Activated CD8-positive, alpha-beta memory T cell treated with anti-CD3 and anti-CD28 coated beads for 36 hours (primary cell): ENCODE data around the gene C1QTNF8. TPM values are rescaled to one million over a fixed set of nuclear protein-coding genes. Genes with fewer than 3 reads are reported as not detected.

Experiments
- CTCF ChIA-PET: fragments of 350-600 bp; sonication (Branson Sonifier 250); formaldehyde crosslinking; loops from one replicate; lab custom pipeline; 2021; ENCODE audit warnings: antibody characterized with exemption; lab: Charles Lee
- POLR2A ChIA-PET: fragments of 350-600 bp; sonication (Branson Sonifier 250); formaldehyde crosslinking; loops from one replicate; lab custom pipeline; 2021; ENCODE audit warnings: antibody characterized with exemption; lab: Charles Lee
- total RNA-seq, 2 experiments: library from RNA; stranded (reverse); gene quantifications; one replicate each; pipeline ENCODE4 v1.2.3, GENCODE V29; 2021

C1QTNF8 gene
- total RNA-seq, 2 experiments from 2014 or later: not detected

DNA sequence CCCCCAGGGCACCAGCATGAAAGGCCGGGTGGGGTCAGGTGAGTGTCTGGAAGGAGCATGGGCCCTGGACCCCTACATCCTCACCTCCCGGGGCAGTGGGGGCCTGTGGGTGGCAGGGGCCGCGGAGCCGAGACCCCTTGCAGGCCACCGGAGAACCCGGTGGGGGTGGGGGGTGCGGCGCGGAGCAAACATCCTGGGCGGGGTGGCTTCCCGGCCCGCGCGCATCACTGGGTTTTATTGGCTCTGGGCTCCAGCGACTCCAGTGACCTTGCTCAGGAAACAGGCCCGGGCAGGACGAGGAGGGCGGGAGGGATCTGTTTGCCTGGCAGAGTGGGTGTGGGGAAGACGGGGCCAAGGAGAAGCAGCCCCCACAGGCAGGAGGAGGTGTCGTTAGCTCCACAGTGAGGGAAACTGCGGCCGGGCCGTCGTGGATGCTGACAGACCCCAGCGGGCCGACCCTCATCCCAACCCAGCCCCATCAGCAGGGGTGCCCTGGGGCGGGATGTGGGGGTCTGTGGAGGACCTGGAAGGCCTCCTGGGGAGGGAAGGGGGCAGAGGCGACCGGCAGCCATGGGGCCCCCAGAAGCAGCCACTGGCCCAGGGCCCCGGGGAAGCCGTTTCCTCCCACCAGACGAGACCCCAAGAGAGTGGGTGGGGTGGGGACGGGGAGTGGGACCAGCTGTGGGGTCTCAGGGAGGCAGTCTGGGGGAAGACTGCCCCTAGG lies 12.9 kb downstream of the C1QTNF8 start:
- POLR2A ChIA-PET: no interaction called here
- CTCF ChIA-PET: no interaction called here

DNA sequence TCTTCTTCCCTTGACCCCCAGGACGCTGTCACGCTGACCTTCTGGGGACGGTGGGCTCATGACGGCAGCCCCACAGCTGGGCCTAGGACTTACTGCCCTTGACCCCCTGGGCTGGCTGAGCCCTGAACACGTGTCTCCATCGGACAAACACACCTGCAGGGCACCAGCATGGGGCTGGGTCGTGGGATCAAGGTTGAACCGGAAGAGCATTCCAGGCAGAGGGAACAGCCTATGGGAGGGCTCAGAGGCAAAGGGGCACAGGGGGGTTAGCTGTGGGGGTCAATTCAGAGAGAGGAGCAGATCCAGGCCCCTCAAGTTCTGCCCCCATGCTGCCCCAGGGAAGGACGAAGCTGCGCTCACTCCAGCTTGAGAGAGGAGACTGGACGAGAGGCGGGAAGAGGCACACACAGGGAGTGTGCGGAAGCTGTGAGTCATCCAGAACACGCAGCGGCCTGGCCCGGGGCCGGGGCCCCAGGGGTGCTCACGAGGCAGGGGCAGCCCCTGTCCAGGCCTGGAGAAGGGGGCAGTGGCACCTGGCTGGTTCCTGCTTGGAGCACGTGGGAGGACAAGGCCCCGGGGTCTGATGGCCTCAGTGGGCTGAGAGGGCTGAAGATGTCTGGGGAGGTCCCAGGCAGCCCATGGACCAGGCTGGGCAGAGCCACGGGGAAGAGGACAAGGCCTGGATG lies 13.6 kb downstream of the C1QTNF8 start:
- POLR2A ChIA-PET: no interaction called here
- CTCF ChIA-PET: no interaction called here

DNA sequence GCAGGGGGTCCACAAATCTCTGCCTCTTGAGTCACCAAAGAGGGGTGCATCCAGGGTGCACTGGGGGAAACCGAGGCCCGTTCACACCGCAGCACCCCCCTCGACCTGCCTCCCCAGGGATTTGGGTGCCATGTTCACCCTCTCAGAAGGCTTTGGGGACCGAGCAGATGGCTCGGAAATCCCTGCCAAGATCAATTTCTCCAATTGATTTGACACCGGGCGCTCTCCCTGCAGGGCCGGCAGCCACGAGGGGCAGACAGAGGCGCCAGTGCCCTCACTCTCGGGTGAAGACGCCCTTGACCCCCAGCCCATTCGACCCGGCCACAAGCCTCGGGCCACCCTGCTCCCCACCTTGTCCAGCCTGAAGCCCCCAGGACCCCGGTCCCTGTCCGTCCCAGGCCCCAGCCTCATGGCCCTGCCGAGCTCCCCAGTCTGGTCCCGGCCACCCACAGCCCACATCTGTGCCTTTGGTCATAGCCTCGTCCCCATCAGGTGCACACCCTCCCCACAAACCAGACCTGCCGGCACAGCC lies 14.2 kb downstream of the C1QTNF8 start:
- CTCF ChIA-PET: no interaction called here
- POLR2A ChIA-PET: no interaction called here

DNA sequence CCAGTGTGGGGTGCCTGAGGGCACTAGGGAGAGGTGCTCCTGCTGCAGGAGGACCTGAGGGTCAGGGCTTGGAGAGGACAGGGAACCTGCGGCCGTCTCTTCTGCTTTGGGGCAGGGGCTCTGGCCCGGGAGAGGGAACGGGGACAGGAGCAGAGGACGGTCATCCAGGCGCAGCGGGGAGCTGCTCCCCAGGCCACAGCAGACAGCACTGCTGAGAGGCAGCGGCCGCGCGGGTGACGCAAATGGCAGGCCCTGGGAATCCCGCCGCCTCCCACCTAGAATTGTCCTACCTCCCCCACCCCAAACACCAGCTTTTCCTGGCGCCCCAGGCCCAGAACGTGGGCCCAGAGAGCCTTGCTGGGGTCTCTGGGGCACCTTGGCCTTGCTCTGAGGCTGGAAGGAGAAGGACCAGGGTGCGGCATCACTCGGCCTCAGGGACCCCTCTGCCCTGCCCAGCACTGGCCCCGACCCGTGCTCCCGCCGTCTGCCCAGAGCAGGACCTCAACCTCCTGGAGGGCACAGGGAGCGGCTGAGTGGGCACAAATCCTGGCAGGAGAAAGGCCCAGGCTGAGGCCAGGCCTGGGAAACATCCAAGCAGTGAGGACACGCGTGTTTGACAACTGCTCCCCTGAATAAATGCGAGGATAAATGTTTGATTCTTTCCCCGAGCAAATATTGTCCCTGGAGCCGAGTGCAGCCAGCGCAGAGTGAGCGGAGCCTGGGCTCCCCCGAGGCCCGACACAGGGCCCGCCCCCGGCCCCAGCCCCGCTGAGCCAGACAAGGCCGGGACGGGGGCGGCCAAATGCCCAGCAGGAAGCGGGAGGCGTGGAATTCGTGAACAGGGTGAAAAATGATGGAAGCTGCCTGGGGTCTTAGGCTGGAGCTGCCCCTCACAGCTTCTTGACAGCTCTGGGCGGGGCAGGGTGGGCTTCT lies 15.0 kb downstream of the C1QTNF8 start:
- POLR2A ChIA-PET: no interaction called here
- CTCF ChIA-PET: no interaction called here

DNA sequence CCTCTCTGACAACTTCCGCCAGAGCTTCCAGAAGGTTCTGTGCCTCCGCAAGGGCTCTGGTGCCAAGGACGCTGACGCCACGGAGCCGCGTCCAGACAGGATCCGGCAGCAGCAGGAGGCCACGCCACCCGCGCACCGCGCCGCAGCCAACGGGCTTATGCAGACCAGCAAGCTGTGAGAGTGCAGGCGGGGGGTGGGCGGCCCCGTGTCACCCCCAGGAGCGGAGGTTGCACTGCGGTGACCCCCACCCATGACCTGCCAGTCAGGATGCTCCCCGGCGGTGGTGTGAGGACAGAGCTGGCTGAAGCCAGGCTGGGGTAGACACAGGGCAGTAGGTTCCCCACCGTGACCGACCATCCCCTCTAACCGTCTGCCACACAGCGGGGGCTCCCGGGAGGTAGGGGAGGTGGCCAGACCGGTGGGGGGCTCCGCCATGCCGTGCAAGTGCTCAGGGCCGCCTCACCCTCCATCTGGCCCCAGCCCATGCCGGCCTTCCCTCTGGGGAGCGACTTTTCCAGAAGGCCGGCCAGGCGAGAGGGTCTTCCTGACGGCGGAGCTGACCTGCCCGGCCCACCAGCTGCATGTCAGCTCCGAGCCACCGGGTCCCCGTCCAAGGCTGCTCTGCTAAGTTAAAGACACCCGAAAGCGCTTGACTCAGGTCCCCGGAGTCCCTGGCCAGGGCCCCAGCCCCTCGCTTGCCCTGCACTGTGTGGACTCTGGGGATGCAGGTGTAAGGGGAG lies 16.1 kb downstream of the C1QTNF8 start:
- CTCF ChIA-PET: no interaction called here

DNA sequence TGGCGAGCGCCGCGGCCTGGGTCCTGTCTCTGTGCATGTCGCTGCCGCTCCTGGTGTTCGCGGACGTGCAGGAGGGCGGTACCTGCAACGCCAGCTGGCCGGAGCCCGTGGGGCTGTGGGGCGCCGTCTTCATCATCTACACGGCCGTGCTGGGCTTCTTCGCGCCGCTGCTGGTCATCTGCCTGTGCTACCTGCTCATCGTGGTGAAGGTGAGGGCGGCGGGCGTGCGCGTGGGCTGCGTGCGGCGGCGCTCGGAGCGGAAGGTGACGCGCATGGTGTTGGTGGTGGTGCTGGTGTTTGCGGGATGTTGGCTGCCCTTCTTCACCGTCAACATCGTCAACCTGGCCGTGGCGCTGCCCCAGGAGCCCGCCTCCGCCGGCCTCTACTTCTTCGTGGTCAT lies 16.7 kb downstream of the C1QTNF8 start:
- ChIA-PET CTCF (no interaction called here), POLR2A (no interaction called here)

More for the DNA sequence above, 16.1 kb downstream of the C1QTNF8 start:
- POLR2A ChIA-PET: no interaction called here

DNA sequence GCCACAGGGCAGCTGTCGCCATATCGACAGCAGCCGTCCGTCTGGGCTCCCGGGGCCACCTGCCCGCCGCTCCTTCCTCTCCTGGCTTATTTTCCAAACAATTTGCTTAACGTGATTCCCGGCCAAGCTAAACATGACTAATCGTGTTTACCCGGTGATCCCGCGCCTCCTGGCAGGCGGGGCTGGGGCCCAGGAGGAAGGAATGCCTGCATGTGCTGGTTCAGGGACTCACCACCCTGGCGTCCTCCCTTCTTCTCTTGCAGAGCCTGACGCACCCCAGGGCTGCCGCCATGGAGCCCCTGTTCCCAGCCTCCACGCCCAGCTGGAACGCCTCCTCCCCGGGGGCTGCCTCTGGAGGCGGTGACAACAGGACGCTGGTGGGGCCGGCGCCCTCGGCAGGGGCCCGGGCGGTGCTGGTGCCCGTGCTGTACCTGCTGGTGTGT lies 17.4 kb downstream of the C1QTNF8 start:
- CTCF ChIA-PET: no interaction called here
- POLR2A ChIA-PET: no interaction called here

DNA sequence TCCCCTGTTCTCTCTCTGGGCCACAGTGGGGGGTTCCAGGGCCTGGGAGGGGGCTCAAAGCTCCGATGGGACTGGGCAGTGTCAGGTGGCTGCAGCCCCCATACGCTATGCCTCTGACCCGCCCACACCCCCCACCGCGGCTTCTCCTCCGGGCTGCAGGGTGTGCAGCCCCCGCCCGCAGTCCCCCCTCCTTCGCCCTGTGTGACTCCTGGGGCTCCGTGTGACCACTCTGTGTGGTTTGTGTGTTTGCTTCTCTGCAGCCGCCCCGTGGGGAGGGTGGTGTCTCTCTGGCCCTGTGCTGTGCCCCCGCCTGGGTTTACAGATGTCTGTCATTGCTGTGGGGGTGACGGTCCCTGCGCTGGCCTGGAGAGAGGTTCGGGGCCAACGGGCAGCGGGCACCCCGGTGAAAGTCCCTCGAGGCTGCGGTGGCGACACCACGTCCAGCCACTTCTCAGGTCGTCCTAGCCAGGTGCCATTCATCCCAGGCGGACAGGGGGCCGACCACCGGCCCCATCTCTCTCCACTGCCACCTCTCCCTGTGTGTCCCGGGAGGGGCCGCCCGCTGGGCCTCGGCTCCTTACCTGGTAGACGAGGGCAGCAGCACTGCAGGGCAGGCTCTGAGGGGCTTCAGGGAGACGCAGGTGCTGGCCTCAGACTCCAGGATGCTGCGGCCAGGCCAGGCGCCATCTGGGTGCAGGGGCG lies 18.0 kb downstream of the C1QTNF8 start:
- CTCF ChIA-PET: no interaction called here
- POLR2A ChIA-PET: no interaction called here

DNA sequence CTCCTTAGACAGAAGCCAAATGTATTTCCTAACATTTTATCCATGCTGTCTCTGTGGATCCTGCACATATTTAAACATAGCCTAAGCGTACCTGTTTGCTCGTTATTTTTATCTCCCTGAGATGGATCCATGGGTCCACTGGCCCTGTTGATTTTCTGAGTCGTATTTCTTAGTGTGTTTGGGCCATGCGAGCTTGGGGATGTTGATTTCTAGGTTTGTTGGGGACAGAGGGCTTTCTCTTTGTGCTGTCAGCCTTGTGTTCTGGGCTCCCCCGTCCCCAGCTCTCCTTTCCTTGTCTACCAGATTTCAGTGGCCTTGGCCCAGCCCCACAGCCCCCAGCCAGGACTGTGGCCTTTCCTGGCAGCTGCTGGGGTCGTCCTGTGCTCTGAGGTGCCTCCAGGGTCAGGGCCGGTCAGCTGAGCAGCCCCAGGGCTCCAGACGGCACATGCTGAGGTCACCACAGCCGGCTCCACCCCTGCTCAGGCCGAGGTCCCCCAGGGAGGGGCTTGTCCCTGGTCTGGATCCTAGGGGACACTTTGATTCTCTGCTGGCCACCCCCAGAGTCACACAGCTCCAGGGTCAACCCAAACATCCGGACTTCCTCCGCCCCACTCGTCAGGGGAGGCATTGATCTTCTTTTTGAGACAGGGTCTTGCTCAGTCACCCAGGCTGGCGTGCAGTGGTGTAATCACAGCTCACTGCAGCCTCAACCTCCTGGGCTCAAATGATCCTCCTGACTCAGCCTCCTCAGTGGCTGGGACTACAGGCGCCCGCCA lies 19.1 kb downstream of the C1QTNF8 start:
- CTCF ChIA-PET: no interaction called here
- POLR2A ChIA-PET: no interaction called here

DNA sequence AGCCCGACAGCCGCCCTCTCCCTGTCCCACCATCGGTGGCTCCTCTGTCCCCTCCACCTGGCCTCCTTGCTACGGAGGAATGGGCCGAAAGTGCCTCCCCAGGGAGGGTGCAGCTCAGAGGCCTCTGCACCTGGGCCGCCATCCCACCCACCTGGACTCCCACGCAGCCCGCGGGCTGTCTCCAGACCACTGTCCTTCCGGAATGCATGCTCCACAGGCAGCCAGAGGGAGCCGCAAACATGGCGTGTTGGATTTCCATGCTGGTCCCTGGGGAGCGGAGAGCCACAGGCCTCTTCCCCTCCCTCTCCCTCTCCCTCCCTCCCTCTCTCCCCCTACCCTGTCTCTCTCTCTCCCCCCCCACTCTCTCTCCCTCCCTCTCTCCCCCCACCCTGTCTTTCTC lies 20.5 kb downstream of the C1QTNF8 start:
- ChIA-PET CTCF (no interaction called here), POLR2A (no interaction called here)

DNA sequence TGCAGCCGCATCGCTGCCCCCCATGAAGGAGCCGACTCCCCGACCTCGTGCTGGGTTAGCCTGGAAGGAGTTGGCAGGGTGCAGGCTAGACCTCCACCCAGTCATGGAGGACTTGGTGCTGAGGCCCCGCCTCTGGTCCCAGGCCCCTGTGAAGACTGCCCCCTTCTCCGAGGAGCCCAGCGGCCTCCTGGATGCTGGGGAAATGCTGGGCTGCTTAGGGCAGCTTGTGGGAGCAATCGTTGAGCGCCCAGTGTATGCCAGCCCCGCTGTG lies 21.7 kb downstream of the C1QTNF8 start:
- ChIA-PET POLR2A (no interaction called here), CTCF (no interaction called here)

DNA sequence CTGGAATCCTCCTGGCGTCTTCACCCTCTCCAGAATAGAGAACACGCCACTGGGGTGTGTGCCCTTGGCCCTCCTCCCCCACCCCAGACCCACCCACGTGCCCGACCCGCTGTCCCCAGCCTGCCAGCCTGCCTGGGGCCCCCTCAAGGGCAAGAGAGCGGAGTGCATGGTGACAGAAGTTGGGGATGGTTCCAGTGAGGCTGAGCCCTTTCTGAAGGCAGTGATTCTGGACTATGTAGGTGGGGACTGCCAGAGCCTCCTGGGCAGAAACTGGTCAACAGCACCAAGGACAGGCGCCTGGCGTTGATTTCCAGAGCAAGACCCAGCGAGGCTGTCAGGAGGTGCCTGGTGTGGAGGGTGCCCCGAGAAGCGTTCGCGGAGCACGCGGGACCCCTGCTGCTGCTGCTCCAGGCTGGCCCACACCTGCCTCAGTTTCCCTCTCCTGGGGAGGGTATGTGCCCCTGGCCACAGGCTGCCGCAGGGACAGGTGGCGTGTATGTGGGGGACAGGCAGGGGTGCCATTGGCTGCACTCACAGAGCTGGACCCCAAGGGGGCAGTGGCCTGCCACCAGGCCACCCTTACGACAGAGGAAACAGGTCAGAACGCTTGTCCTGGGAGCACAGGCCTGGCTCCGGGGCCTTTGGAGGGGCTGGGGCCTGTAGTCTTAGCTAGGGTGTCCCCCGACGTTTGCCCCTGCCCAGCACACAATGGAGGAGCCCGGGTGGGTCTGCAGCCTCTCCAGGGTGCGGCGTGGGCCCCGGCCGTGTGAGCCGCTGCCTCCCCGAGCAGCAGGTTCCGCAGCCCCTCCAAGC lies 22.3 kb downstream of the C1QTNF8 start:
- CTCF ChIA-PET: no interaction called here
- POLR2A ChIA-PET: no interaction called here

DNA sequence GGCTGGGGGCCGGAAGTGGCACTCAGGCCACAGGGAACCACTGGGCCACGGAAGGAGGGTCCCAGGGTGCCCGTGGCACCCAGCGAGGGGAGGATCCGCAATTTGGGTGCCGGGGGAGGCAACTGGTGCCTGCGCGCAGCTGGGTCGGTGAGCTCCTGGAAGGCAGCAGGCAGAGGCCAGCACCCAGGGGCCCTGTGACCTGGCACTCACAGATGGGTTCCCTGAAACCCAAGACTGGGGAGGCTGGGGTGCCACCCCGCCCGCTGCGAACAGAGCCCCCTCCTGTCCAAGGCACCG lies 22.8 kb downstream of the C1QTNF8 start:
- ChIA-PET CTCF (no interaction called here), POLR2A (no interaction called here)

DNA sequence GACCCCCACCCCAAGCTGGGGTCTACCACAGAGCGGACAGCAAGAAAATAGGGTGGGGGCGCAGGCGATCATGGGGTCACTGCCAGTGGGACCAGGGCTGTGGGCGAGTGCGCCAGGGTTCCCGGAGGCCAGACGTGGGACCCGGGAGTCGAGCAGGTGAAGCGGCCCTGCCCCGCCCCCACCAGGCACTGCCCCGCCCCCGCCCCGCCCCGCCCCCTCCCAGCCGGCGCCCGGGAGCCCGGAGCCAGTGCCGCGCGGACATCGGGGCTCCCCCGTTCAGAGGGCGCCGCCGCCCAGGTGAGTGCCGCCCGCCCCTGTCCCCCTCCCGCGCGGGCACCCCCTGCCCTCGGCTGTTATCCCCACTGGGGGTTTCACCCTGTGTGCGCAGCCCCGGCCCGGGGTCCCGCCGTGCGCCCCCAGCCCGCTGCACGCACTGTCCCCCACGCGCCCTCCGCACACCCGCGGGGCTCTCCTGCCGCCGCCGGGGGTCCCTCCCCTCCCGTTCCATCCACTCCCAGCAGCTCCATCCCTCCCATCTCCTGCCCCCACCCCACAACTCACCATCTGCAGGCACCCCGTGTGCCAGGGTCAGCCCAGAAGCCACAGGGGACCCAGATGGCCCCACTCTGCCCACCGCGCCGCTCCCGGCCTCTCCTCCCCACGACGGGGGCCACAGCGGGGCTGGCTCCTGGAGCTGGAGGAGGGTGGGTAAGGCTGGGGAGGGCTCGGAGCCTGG lies 23.4 kb downstream of the C1QTNF8 start, which contains the start of gene SSTR5:
Gene SSTR5, plus strand, starts transcription at position 222 of the 736 bp plus-strand sequence. CDS start 6,122 bp downstream, outside the sequence.
- POLR2A ChIA-PET: no interaction called here
- CTCF ChIA-PET: no interaction called here

DNA sequence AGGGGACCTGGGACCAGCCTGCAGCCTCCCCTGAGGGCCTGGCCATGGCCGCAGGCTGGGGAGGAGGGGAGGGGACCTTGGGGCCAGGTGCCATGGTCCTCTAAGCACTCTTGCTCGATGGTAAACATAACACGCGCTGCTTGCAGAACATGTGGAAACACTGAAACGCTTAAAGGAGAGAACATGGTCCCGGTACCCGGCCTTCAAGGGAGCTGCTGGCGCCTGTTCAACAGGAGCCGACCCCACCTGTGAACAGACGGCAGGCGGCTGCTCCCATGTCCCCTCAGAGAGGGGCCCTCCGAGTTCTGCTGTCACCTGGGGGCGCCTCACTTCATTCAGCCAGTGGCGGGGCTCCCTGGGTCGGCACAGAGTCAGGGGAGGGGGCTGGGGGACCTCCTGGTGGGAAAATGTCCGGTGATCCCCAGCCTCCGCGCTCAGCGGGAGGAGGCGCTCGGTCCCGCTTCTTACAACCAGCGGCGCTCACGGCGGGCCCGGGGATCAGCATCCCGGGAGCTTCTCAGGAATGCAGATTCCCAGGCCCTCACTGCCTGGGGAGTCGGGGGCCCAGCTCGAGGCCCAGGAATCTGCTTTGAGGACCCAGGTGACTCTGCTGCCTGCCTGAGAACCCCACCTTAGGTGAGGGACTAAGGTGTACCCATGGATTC lies 24.4 kb downstream of the C1QTNF8 start:
- POLR2A ChIA-PET: no interaction called here
- CTCF ChIA-PET: no interaction called here

DNA sequence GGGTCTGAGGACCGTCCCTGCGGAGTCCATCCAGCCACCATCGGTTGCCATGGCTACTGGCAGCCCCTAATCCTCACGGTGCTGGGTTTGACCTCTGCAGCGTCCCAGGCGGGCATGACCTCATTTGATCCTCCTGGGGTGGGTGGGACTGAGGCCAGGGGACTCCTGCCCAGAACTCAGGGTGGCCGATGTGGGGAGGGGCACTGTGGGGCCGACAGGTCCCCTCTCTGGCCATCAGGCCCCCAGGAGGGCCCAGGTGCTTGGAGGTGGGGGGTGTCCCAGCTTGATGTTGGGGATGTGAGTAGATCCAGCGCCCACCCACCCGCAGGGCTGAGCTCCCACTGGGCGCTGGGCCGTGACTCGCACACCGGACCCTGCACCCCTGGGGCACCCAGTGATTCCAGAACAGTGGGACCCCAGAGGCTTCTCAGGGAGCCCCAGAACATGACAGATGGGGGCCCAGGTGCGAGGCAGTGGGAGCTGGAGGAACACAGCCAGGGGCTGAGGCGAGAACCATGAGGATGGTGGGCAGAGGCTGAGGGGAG lies 25.1 kb downstream of the C1QTNF8 start:
- CTCF ChIA-PET: no interaction called here
- POLR2A ChIA-PET: no interaction called here
